ENCODE data around the gene HLA-DRB1.

DNA sequence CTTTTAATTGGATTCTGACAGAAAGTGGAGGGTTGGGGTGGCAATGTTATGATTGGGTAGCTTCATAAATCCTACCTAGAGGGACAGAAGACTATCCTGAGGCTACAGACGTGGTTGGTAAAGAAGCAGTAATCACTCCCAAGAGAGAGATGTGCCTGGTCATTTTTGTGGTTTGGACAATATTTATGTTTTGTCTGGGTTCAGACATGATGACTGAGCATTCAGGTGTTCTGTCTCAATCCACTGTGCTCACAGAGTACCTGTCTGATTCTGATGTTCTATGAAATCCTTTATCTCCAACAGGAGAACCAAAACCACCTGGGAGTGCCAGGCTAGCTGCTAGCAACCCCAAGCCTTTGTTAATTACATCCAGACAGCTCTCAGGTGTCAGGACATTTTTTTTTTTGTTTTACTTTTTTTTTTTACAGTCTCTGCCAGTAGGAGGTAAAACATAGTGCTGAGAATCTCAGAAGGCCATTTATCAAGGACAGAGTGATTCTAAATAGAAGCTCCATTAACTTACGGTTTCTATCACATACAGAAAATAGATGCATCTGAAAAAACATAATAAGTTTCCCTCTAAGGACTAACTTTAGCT, 46.0 kb upstream of the HLA-DRB1 start:
- TF ChIP-seq, protein P1, sequence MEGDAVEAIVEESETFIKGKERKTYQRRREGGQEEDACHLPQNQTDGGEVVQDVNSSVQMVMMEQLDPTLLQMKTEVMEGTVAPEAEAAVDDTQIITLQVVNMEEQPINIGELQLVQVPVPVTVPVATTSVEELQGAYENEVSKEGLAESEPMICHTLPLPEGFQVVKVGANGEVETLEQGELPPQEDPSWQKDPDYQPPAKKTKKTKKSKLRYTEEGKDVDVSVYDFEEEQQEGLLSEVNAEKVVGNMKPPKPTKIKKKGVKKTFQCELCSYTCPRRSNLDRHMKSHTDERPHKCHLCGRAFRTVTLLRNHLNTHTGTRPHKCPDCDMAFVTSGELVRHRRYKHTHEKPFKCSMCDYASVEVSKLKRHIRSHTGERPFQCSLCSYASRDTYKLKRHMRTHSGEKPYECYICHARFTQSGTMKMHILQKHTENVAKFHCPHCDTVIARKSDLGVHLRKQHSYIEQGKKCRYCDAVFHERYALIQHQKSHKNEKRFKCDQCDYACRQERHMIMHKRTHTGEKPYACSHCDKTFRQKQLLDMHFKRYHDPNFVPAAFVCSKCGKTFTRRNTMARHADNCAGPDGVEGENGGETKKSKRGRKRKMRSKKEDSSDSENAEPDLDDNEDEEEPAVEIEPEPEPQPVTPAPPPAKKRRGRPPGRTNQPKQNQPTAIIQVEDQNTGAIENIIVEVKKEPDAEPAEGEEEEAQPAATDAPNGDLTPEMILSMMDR (IDR thresholded peaks at IDR 0.05; ENCODE audit: extremely low read depth in 1 of 2, insufficient read depth in 1 of 2, low read depth in 1 of 2, low read length in 2 of 2), result no peak
- TF ChIP-seq POLR2A (IDR thresholded peaks at IDR 0.05; ENCODE audit: low read depth, low read length), result no peak
- TF ChIP-seq POLR2AphosphoS5 (IDR thresholded peaks at IDR 0.05; ENCODE audit: insufficient read depth, low read depth, low read length), result no peak
